Stomach (tissue), 9 donors: ENCODE data around the gene TRMT1. TPM values are rescaled to one million over a fixed set of nuclear protein-coding genes. Genes with fewer than 3 reads are reported as not detected.

Experiments
- DNase-seq, 2 donors: peaks; one replicate each; pipeline versions ENCODE4 v3.0.0 to v3.0.0-alpha.2; 2013 to 2019
- H3K27ac ChIP-seq, 5 donors: fragments of 200-600 bp in 4 of 5; sonication (generic) in 4 of 5; one replicate each; pipeline ENCODE4 v1.5.1; 2013 to 2019; ENCODE audit warnings: mild to moderate bottlenecking in 1 of 5, moderate library complexity in 1 of 5
- H3K27me3 ChIP-seq, 3 donors: fragments of 200-600 bp; sonication (generic); one replicate each; pipeline ENCODE4 v1.5.1; 2017 to 2019; ENCODE audit warnings: mixed run types in 1 of 3
- H3K36me3 ChIP-seq, 4 donors: fragments of 200-600 bp; sonication (generic); 1 replicate in 3 of 4; 2 replicates in 1 of 4; pipeline ENCODE4 v1.5.1; 2016 to 2019
- H3K4me1 ChIP-seq, 4 donors: fragments of 200-600 bp; sonication (generic); one replicate each; pipeline ENCODE4 v1.5.1; 2016 to 2019
- H3K4me3 ChIP-seq, 4 donors: fragments of 200-600 bp; sonication (generic) in 3 of 4; one replicate each; pipeline ENCODE4 v1.5.1; 2016 to 2019; ENCODE audit warnings: mild to moderate bottlenecking in 1 of 4
- H3K9me3 ChIP-seq, 4 donors: fragments of 200-600 bp; sonication (generic); one replicate each; pipeline ENCODE4 v1.5.1; 2016 to 2019
- CTCF ChIP-seq, 7 experiments: fragments of 450-650 bp in 4 of 7; fragments of 200-600 bp in 3 of 7; sonication (generic) in 3 of 7; IDR thresholded peaks; one replicate each; pipeline ENCODE4 v1.5.1; 2016 to 2019; ENCODE audit warnings: antibody characterized with exemption in 7 of 7, control low read depth in 2 of 7, mild to moderate bottlenecking in 1 of 7
- EP300 ChIP-seq: sonication (generic); formaldehyde crosslinking; IDR thresholded peaks from one replicate; pipeline ENCODE4 v1.6.1; 2017; ENCODE audit warnings: antibody characterized with exemption
- POLR2A ChIP-seq, 4 donors: fragments of 450-650 bp; IDR thresholded peaks; one replicate each; pipeline ENCODE4 v1.6.1; 2016; ENCODE audit warnings: antibody characterized with exemption in 4 of 4, control low read depth in 2 of 4, mild to moderate bottlenecking in 1 of 4, moderate library complexity in 1 of 4
- POLR2AphosphoS5 ChIP-seq, 3 donors: sonication (generic); formaldehyde crosslinking; IDR thresholded peaks; one replicate each; pipeline ENCODE4 v1.6.1; 2016; ENCODE audit warnings: antibody characterized with exemption in 3 of 3
- WGBS, 5 donors: extraction: QIAGEN DNeasy Blood & Tissue Kit in 3 of 5; methylation state at CpG; one replicate each; pipeline versions ENCODE4 v1.1.5 to v1.1.7; 2013 to 2018; 5-methylcytosine and 5-hydroxymethylcytosine counted together
- intact Hi-C: fragments of 100-400 bp; cut with DNase I; formaldehyde crosslinking; loops from one replicate; pipeline ENCODE4 v1.15.1; 2023; ENCODE audit warnings: low total_unique reads
- polyA plus RNA-seq, 3 donors: library from polyadenylated mRNA; stranded (reverse); fragments of 200-250 nt; gene quantifications; one replicate each; pipeline ENCODE4 v1.2.3, GENCODE V29; 2013
- total RNA-seq, 5 donors: library from RNA; depleted of rRNA; stranded (reverse); fragments of >200 nt; gene quantifications; one replicate each; pipeline versions ENCODE4 v1.1.0 to v1.2.3, GENCODE V29; 2014 to 2016
- donor health status: healthy with polysubstance abuse.
- donor health status: Bipolar disorder and iron deficiency.
- donor health status: healthy.

Gene TRMT1
- total and polyA plus RNA-seq, 8 donors = 29.6 to 373 (median 58.6) TPM

- intact Hi-C loops = no loop called here
- H3K4me1 ChIP-seq = peaks cover 63 to 100% (median 90%) of the 10 kb centered on the region in 4 donors
Observed at GRCh38 chr19:13098277-13099072, 18.1 kb downstream of the TRMT1 start.

GRCh38 chr19:13097463-13098258 lies 18.9 kb downstream of the TRMT1 start:
- WGBS, 5 donors = 7 to 13% (median 10%) methylated on average over 50 to 69 of the region's 69 CpGs
- TF ChIP-seq EP300 = no peak
- TF ChIP-seq POLR2A (IDR thresholded peaks at IDR 0.05) = no peak
- no peak for TF ChIP-seq POLR2AphosphoS5 (IDR thresholded peaks at IDR 0.05)
- no peak for TF ChIP-seq CTCF (IDR thresholded peaks at IDR 0.05)
- H3K27ac ChIP-seq = peak overlapping the region; percentile 58 to 96 (median 86)
- peaks cover 0 to 18% (median 16%) of the 10 kb centered on the region in 4 donors for H3K36me3 ChIP-seq
- H3K27me3 ChIP-seq = peaks cover 0 to 6% (median 0%) of the 10 kb centered on the region in 3 donors
- H3K4me1 ChIP-seq = peaks cover 63 to 100% (median 90%) of the 10 kb centered on the region in 4 donors
- intact Hi-C loops = no loop called here
- peak overlapping the region; percentile 35 to 46 (median 42) for H3K4me3 ChIP-seq
- no peaks in the 10 kb centered on the region for H3K9me3 ChIP-seq
- peak in 1 of 2 donors; percentile 67 for DNase-seq

More at GRCh38 chr19:13098277-13099072, 18.1 kb downstream of the TRMT1 start:
- WGBS, 5 donors = 3 to 7% (median 5%) methylated on average over 39 to 58 of the region's 58 CpGs
- peak in 1 of 2 donors; percentile 80 for DNase-seq
- Histone ChIP-seq H3K27me3 (peaks cover 0 to 6% (median 0%) of the 10 kb centered on the region in 3 donors), H3K36me3 (peaks cover 0 to 18% (median 16%) of the 10 kb centered on the region in 4 donors), H3K4me3 (peak overlapping the region; percentile 35 to 46 (median 42)), H3K9me3 (no peaks in the 10 kb centered on the region), H3K27ac (peak overlapping the region; percentile 79 to 96 (median 86))
- TF ChIP-seq POLR2A (IDR thresholded peaks at IDR 0.05) = no peak
- TF ChIP-seq EP300 = no peak
- TF ChIP-seq POLR2AphosphoS5 (IDR thresholded peaks at IDR 0.05) = no peak
- no peak for TF ChIP-seq CTCF (IDR thresholded peaks at IDR 0.05)

GRCh38 chr19:13097033-13097462 lies 19.5 kb downstream of the TRMT1 start:
- H3K27me3 ChIP-seq = peaks cover 0 to 6% (median 0%) of the 10 kb centered on the region in 3 donors
- peak overlapping the region in 4 of 5 donors; percentile 79 to 96 (median 88) for H3K27ac ChIP-seq
- TF ChIP-seq POLR2AphosphoS5 (IDR thresholded peaks at IDR 0.05) (no peak), EP300 (no peak), CTCF (IDR thresholded peaks at IDR 0.05) (no peak), POLR2A (IDR thresholded peaks at IDR 0.05) (no peak)
- WGBS, 5 donors = 48 to 67% (median 51%) methylated on average over 20 of the region's 20 CpGs
- intact Hi-C loops = no loop called here
- no peaks in the 10 kb centered on the region for H3K9me3 ChIP-seq
- peaks cover 0 to 18% (median 16%) of the 10 kb centered on the region in 4 donors for H3K36me3 ChIP-seq
- DNase-seq = no peak
- H3K4me3 ChIP-seq = peak overlapping the region; percentile 35 to 46 (median 42)
- peaks cover 63 to 100% (median 90%) of the 10 kb centered on the region in 4 donors for H3K4me1 ChIP-seq
